BJ (cell line): ENCODE results near the gene MND1. TPM values are rescaled to one million over a fixed set of nuclear protein-coding genes. Genes with fewer than 3 reads are reported as not detected.

ENCODE experiments used
- CTCF ChIA-PET: fragments of 350-600 bp; formaldehyde crosslinking; extraction: SDS; loops from one replicate; lab custom pipeline; 2021; ENCODE audit warnings: antibody characterized with exemption, inconsistent platforms; lab: Yijun Ruan, JAX
- POLR2A ChIA-PET: fragments of 300-600 bp; sonication (Branson Sonifier 250); formaldehyde crosslinking; extraction: SDS; loops from one replicate; lab custom pipeline; 2021; ENCODE audit warnings: antibody characterized with exemption; lab: Charles Lee
- DNase-seq: peaks from one replicate; pipeline ENCODE4 v3.0.0-alpha.2; 2011; ENCODE audit warnings: low read depth
- H3K27me3 ChIP-seq: 2 replicates; pipeline ENCODE4 v1.6.0; 2011; ENCODE audit warnings: low read length; ENCODE audit not compliant: control insufficient read depth, insufficient read depth
- H3K36me3 ChIP-seq: 2 replicates; pipeline ENCODE4 v1.5.1; 2011; ENCODE audit warnings: low read length; ENCODE audit not compliant: control insufficient read depth, insufficient read depth
- H3K4me3 ChIP-seq: 2 replicates; pipeline ENCODE4 v1.5.1; 2011; ENCODE audit warnings: low read depth, mild to moderate bottlenecking, control low read depth, low read length
- CTCF ChIP-seq: IDR thresholded peaks from 2 replicates; pipeline ENCODE4 v1.5.1; 2011; ENCODE audit warnings: low read depth, mild to moderate bottlenecking, control low read depth, inconsistent platforms, low read length, moderate library complexity; ENCODE audit not compliant: insufficient read depth
- polyA plus RNA-seq: library from polyadenylated mRNA; depleted of rRNA; stranded (reverse); fragments of >200 nt; gene quantifications from 2 replicates; pipeline ENCODE4 v1.2.3, GENCODE V29; 2011

MND1 gene
- polyA plus RNA-seq, 1 experiment = 0.44 TPM

- Histone ChIP-seq H3K27me3 (no peaks in the 10 kb centered on the region), H3K36me3 (no peaks in the 10 kb centered on the region), H3K4me3 (no peak overlapping the region)
- no peak for DNase-seq
- no peak for TF ChIP-seq CTCF
- CTCF ChIA-PET = interaction anchor here (1.2 to 2.5 kb wide), 2 partner anchors 9 to 193 kb away, joined by 3 to 7 read pairs; partner anchors contain the start of gene MND1
- POLR2A ChIA-PET = no interaction called here
Measured at GRCh38 chr4:153335665-153336064, 8.8 kb upstream of the MND1 start.

GRCh38 chr4:153337686-153338085, 6.8 kb upstream of the MND1 start:
- TF ChIP-seq CTCF = no peak
- CTCF ChIA-PET = interaction anchor here (1.6 kb wide), 1 partner anchor 237 kb away, joined by 4 read pairs; no protein-coding TSS in a partner anchor
- no peak for DNase-seq
- H3K27me3 ChIP-seq = no peaks in the 10 kb centered on the region
- no peak overlapping the region for H3K4me3 ChIP-seq
- POLR2A ChIA-PET = no interaction called here
- no peaks in the 10 kb centered on the region for H3K36me3 ChIP-seq

DNA sequence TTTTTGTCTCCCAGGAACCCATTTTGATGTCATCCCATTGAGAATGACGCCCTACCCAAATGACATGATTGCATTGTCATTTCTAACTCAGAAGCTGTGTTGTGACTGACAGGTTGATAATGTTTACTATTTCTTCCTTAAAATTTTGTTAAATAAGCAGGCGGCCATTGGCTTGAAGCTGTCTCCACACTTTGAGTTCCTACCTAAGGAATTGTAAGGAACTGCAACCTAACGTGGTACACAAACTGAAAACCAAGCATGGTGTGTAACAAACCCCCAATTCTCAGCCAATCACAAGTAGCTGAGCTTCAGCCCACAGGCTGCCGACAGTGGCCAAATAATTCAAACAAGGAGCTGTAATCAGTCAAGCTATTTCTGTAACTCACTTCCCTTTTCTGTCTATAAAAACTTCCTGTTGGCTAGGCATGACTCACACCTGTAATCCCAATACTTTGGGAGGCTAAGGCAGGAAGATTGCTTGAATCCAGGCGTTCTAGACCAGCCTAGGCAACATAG, 2.9 kb upstream of the MND1 start:
- ChIA-PET CTCF (interaction anchor here (0.6 to 7.9 kb wide), 6 partner anchors 15 to 258 kb away, joined by 3 to 93 read pairs (median 4); no protein-coding TSS in a partner anchor), POLR2A (no interaction called here)
- DNase-seq = no peak
- H3K4me3 ChIP-seq = no peak overlapping the region
- H3K27me3 ChIP-seq = no peaks in the 10 kb centered on the region
- H3K36me3 ChIP-seq = no peaks in the 10 kb centered on the region
- TF ChIP-seq CTCF = no peak

- H3K27me3 ChIP-seq = no peaks in the 10 kb centered on the region
- ChIA-PET CTCF (interaction anchor here (1.1 to 7.9 kb wide), 5 partner anchors 199 to 301 kb away, joined by 3 to 93 read pairs (median 4); no protein-coding TSS in a partner anchor), POLR2A (no interaction called here)
- TF ChIP-seq CTCF = no peak
- no peak for DNase-seq
- no peak overlapping the region for H3K4me3 ChIP-seq
- no peaks in the 10 kb centered on the region for H3K36me3 ChIP-seq
Measured at GRCh38 chr4:153342751-153343552, 1.5 kb upstream of the MND1 start.
